Measurements from ENCODE around the gene POM121C.
"Not testable (repeated sequence)": the region's sequence is repeated elsewhere in the genome, so short reads cannot be mapped to it uniquely, and the experiment has no call there.

POM121C gene

GRCh38 chr7:75374519-75375317 is 111.4 kb downstream of the POM121C start:
- DNase-seq: not testable (repeated sequence)

- not testable (repeated sequence) for DNase-seq
These were observed 112.0 kb downstream of the POM121C start for GRCh38 chr7:75374144-75374518.

- not testable (repeated sequence) for DNase-seq
These were observed 118.8 kb downstream of the POM121C start for GRCh38 chr7:75367313-75367712.
